GM19035 (cell line): ENCODE data around the gene HSF4.

Experiments
- ATAC-seq: cut with Tn5 transposase; IDR thresholded peaks from one replicate; pipeline ENCODE4 v1.9.1; 2021; ENCODE audit not compliant: unreplicated experiment

Gene HSF4

DNA sequence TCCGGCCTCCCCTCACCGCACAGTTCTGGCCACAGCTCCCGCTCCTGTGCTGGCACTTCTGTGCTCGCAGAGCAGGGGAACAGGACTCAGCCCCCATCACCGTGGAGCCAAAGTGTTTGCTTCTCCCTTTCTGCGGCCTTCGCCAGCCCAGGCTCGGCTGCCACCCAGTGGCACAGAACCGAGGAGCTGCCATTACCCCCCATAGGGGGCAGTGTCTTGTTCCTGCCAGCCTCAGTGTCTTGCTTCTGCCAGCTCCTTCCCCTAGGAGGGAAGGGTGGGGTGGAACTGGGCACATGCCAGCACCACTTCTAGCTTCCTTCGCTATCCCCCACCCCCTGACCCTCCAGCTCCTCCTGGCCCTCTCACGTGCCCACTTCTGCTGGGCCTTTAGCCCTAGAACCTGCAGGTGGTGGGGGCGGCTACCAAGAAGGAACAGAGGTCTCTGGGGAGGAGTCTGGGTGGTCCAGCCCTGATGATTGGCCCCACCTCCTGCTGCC, 33.7 kb downstream of the HSF4 start:
- ATAC-seq, result no peak

DNA sequence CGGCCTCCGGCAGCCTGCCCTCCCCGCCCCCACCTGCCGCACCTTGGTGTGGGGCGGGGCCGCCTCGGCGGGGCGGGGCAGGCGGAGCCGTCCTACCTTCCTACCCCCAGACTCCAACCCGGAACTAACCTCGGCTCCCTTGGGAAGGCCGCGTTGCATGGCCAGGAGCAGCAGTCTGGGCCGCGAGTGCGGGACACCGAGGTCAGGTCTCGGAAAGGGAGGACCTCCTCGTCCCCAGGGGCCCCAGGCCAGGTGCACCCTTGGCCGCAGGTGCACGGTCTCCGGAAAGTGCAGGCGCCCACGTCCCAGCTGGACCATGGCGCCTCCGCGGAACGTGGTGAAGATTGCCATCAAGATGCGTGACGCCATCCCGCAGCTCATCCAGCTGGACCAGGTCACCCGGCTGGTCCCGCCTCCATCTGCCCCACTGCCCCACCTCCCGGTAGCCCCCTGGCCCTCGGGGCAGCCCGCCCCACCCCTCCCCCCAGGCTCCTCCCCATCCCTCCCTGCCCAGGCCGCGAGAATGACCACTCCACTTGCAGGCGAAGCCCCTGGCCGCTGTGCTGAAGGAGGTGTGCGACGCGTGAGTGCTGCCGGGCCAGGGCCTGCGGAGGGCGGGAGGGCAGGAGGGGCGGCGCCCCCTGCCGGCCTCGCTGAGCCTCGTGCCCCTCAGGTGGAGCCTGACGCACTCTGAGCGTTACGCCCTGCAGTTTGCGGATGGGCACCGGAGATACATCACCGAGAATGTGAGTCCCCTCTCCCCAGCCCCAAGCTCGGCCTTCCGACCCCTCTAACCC, 34.7 kb downstream of the HSF4 start, which contains the start of gene ELMO3:
Gene ELMO3 (plus strand): TSS at position 121 of the 797 bp plus-strand sequence. CDS start 196 bp downstream, at position 317.
- no peak for ATAC-seq

DNA sequence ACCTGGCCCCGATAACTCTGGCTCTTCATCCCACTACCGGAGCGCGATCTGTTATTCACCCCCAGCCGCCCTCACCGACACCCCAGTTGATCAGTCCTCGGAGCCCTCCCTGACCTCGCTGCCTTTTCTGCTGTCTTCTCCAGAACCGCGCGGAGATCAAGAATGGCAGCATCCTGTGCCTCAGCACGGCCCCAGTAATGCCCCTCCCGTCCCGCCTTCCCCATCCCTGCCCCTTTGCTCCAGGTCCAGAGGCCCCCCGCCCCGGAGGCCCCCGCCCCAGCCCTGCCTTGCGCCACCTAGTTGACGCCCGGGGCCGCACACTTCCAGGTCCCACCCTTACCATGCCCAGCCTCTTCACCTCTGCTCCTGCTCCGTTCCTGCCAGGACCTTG, 35.3 kb downstream of the HSF4 start:
- no peak for ATAC-seq

DNA sequence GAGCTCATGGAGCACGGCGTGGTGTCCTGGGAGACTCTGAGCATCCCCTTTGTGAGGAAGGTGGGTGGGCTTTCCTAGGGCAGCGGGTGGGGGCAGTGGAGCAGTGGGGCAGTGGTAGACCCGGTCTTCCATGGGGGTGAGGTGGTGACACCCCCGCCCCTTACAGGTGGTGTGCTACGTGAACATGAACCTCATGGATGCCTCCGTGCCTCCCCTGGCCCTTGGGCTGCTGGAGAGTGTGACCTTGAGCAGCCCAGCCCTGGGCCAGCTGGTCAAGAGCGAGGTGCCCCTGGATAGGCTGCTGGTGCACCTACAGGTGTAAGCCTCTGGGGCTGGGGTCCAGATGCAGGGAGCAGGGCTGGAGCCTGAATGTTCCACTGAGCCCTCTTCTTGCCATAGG, 35.9 kb downstream of the HSF4 start:
- ATAC-seq, result no peak

DNA sequence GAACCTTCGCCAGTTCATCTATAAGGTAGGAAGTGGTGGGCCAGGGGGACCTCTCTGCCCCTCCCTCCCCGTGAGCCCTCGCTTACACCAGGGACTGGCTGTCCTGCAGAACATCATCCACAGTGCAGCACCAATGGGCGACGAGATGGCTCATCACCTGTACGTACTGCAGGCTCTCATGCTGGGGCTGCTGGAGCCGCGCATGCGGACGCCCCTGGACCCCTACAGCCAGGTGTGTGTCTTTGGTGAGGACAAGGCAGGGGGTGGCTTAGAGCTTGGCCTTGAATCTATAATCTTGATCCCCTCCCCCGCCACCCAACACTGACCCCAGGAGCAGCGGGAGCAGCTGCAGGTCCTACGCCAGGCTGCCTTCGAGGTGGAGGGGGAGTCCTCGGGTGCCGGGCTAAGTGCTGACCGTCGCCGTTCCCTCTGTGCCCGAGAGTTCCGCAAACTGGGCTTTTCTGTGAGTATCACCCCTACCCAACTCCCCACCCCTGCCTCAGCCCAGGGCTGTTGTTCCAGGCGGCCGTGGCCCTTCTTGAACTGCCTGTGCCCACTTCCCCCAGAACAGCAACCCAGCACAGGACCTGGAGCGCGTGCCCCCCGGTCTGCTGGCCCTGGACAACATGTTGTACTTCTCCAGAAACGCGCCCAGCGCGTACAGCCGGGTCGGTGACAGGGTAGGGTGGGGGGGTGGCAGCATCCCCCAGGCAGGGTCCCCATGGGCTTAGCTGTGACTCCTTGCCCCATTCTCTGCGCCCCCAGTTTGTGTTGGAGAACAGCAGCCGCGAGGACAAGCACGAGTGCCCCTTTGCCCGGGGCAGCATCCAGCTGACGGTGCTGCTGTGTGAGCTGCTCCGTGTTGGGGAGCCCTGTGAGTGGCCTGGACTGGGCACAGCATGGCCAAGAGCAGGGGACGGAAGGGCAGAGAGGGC, 37.1 kb downstream of the HSF4 start:
- ATAC-seq, result no peak

DNA sequence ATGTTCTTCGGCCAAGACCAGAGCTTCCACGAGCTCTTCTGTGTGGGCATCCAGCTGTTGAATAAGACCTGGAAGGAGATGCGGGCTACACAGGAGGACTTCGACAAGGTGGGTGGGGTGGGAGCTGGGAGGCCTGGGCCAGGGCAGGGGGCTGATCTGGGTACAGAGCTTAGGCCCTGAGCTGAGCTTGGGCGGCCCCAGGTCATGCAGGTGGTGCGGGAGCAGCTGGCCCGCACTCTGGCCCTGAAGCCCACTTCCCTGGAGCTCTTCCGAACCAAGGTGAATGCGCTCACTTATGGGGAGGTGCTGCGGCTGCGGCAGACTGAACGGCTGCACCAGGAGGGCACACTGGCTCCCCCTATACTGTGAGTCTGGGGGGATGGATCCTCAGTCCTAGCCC, 37.9 kb downstream of the HSF4 start:
- ATAC-seq, result no peak

DNA sequence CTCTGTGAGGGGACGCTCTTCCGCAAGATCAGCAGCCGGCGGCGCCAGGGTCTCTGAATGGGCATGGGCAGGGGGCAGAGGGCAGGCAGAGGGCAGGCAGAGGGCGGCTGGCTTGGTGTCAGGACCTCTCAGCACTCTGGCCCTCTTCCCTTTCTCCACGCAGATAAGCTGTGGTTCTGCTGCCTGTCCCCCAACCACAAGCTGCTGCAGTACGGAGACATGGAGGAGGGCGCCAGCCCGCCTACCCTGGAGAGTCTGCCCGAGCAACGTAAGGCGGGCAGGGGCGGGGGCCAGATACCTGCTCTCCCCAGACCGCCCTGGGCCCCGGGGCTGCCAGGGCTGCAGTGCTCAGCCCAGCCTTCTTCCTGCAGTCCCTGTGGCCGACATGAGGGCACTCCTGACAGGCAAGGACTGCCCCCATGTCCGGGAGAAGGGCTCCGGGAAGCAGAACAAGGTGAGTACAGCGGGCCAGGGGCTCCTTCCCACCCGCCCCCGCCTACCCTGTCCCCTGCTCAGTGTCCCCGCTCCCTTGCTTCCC, 38.5 kb downstream of the HSF4 start:
- no peak for ATAC-seq

DNA sequence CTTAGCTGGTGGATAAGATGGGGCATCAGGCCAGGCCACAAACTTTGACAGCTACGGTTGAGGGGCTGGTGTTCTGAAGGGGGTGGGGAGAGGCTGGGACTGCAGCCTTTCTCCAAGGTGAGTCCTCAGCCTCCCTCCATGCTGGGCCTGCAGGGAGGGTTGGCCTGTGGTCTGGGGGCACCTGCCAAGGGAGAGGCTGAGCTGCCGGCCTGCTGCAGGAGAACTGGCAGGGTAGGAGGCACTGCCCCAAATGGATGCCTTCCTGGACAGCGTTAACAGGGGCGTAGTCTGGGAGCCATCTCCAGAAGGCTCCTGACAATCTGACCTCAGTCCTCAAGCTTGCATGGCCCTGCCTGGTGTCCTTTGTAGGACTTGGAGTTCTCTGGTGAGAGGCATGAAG, 39.5 kb downstream of the HSF4 start:
- ATAC-seq, result no peak

DNA sequence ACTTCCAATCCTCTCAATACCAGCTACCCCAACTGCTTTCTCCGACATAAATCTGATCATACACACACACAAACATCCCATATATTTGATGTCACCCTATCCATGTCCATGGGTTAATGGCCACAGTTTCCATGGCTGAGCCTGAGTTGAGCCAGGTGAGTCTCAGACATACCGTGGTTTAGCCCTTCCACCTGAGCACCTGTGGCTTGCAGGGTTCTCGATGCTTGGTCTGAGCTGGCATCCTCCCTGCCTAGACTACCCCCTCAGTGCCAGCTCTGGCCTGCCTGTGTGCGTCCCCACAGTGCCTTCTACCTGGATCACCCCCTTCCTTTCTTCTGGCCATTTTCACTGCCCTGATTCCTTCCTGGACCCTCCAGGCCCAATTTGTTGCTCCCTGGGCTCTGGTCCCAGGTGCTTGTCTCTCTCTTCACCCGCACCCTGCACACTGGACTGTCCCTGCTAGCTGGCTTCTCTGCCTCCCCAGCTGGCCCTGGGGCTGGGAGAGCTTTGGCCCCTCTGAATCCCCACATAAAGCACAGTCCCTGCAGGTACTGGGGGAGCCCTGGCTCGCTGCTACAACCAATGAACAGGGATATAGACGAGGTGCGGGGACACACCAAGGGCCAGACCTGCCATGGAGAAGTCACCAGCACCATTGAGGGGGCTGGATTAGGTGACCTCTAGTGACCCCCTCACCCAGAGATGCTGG, 41.7 kb downstream of the HSF4 start:
- ATAC-seq, result no peak

DNA sequence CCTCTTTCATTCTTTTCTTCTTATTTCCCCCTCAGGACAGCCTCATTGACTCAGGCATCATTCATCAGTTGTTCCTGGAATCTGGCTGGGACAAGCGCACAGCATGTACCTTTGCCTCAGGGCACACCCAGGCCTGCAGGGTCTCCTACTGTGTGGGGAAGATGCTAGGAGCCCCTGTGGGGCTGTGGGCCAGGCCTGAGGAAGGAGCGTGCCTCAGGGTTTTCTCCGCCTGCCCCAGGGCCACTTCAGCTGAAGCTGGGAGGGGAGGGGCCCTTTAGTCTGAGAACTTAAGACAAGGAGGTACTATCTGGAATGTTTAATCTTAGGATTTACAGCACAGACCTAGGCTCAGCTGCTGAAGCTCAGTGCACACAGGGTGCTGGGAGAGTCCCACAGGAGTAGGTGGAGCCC, 42.3 kb downstream of the HSF4 start:
- no peak for ATAC-seq

DNA sequence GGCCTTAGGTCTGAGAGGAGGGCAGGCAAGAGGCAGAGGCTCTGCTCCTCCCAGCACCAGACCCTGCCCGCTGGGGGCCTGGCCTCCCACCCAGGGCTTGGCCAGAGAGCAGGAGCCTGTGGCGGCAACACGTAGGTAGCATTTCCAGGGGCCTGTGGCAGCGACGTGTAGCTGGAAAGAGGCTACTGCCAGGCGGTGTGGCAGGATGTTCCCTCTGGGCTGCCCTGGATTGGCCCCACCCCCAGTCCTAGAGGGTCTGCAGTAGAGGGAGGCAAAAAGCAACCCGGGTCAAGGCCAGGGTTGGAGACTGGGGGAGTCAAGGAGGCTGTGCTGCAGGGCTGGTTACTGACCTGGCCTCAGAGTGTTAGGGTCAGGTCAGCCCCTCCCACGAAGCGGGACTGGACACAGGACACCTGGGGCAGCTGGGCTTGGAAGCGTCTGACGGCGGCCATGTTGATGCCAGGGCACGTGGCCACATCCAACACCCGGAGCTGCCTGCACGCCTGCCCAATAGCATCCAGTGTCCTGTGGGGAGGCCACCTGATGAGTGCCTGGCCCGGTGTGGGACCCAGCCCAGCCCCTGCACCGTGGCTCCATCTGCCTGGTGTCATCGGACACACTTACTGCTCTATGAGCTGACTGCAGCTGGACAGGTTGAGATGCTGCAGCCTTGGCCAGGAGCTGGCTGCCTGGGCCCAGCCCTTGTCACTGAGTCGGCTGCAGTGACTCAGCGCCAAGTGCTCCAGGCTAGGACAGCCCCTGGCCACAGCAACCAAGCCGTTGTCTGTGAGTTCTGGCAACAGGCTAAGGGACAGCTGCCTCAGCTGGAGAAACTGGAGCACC, 42.9 kb downstream of the HSF4 start:
- ATAC-seq, result no peak

DNA sequence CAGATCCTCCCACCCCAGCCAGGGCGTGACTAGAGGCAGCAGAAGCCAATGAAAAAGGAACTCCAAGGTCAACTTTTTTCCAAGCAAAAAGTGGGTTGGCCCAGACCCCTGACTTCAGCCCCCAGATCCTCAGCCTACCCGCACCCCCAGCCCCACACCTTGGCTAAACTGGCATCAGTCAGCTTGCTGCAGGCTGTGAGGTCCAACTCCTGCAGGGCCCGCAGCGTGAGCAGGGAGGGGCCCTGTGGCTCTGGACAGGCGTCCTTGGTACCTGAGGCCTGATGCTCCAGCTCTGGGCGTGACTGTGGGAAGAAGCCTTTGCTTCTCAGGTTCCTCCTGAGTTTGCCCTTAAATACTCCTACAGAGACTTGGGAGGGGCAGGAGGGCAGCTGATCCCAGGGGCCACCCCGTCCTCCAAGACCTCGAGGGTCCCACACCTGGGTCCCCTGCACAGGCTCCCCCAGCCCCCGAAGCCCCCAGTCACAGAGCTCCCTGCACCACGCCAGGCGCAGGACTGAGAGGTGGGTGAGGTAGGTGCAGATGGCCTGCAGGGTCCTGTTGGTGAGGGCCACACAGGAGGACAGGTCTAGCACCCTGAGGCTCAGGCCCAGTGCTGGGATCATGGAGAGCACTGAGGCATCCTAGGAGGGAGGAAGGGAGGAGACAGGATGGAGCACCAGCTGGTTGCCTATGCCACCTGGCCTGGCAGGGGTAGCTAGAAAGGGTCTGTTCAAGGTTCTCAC, 43.8 kb downstream of the HSF4 start:
- no peak for ATAC-seq

DNA sequence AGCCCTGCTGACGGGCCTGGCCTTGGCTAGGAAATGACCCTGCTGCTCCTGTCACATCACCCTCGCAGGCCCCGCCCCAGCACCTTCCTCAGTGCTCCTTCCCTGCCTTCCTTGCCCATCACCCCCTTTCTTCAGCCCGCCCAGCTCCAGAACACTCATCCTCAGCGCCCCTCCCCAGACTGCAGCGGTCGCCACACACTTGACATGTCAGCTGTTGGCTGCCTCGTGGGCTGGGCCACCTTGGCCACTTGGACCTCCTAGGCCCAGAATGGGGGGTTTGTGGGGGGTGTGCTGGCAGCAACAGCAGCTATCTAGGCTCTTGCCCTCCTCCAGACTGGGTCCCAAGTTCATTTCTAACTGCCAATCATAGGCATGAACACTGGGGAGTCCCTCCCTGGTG, 45.0 kb downstream of the HSF4 start:
- ATAC-seq, result no peak

DNA sequence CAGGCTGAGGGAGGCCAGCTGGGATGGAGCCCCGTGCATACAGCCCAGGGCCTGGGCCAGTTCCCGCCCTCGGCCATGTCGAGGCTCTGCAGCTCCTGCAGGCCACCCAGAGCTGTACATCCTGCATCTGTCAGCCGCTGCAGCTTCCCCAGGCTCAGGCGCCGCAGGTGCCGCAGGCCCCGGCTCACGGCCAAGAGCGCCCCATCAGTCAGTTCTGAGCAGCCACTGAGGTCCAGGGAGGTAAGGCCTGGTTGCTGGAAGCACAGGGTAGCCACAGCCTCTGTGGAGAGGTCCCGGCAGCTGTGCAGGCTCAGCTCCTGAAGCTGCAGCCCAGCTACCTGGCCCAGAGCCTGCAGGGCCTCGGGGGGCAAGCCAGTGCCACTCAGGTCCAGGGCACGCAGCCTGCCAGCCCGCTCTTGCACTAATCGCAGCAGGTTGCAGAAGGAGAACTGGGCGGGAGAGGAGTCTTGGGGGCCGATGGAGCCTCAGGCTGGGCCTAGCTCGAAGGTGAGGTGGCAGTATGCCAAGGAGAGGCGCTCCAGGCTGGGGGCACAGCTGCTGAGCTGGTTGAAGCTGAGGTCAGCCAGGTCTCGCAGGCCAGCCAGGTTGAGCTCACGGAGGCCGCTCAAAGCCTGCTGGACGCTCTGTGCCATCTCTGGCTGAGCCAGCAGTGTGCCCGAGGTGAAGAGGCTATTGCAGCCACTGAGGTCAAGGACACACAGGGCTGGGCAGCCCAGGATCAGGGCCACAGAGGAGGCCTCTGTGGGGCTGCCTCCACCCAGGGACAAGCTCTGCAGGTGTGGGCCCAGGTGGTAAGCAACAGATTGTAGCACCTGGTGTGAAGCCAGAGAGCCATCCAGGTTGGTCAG, 45.8 kb downstream of the HSF4 start:
- no peak for ATAC-seq

DNA sequence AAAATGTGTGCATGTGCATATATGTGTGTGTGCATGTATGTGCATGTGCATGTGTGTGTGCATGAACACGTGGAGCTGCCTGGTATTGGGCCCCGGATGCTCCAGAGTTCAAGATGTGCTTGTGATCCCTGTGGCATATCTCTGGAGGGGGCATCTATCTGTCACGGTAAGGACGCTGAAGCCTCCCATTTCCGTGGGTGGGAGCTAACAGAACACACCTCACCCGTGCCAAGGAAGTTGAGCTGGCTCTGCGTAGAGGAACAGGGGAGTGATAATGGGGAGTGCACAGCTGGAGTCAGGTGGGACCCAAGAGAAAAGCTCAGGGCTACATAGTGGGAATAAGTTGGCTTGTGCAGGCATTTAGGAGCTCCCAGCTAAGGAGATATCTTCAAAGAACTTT, 47.1 kb downstream of the HSF4 start:
- no peak for ATAC-seq

DNA sequence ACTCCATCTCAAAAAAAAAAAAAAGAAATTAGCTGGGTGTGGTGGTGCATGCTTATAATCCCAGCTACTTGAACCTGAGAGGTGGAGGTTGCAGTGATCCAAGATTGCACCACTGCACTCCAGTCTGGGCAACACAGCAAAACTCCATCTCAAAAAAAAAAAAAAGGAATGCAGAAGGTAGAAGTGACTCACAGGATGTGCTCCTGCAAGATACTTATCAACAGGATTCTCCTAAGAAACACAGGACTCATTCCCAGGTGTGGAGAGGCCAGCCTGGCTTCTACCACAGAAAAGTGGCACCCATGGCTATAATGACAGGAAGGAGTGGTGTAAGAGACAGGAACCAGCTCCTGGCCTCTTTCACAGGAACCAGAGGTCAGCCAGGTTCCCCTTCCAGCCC, 48.2 kb downstream of the HSF4 start:
- ATAC-seq, result no peak

DNA sequence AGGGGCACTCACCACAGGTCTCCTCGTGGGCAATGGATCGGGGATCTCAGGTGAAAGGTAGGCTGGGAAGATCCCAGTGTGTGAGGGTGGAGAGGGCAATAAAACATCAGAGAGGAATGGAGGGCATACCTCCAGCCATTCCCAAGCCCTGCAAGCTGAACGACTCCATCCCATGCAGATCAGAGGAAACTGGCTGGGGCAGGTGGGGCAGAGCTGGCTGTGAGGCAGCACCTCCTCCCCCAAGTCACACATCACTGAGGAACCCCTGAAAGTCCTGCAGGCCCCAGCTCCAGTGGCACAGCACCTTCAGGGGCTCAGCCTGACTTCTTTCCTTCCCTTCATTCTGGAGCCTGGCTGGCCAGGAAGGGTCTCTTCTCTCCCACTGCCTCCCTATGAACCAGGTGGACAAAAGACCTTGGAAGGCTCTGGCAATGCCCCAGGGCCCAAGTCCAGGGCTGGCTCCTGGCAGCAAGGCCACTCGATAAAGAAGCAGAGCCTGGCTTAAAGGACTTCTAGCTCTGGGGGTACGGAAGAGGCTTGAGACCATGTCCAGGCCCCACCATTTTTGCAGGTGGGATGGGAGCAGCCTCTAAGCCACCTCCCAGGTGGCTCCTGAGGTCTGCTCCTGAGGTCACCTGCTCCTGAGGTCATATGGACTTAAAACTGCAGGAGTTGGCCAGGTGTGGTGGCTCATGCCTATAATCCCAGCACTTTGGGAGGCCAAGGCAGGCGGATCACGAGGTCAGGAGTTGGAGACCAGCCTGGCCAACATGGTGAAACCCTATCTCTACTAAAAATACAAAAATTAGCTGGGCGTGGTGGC, 48.9 kb downstream of the HSF4 start:
- no peak for ATAC-seq

DNA sequence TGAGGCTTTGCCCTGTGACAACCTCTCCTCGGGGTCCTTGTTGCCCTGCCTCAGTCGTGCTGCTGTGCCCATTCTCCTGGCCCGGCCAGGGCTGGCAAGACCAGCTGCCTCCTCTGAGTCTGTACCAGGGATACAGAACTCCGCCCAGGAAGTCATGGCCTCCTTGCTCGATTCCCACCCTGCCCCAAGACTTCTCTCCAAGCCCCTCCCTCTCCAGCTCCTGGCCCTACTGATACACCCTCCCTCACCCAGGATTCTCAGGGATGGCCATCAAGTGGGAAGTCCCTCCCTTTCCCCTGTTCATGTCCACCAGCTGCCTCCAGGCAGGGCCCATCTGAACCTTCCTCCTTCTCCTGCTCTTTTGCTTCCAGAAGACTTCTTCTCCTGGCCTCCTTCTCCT, 51.2 kb downstream of the HSF4 start:
- no peak for ATAC-seq
